A673 (cell line): ENCODE data around the gene NLRP3.

Experiments used
- CTCF ChIP-seq: fragments of 300-800, 200-600 bp; sonication (generic); conservative IDR thresholded peaks from 2 replicates; pipeline ENCODE4 v1.5.1; 2017; ENCODE audit warnings: low read depth, mild to moderate bottlenecking, antibody characterized with exemption, low read length, moderate library complexity, mixed read lengths
- EZH2 ChIP-seq: fragments of 200-600 bp; sonication (generic); IDR thresholded peaks from 2 replicates; pipeline ENCODE4 v1.6.1; 2017; ENCODE audit warnings: borderline replicate concordance, low read depth, mild to moderate bottlenecking, mixed read lengths, antibody characterized with exemption, low read length; ENCODE audit not compliant: poor library complexity, severe bottlenecking

GRCh38 chr1:247487057-247487456, 71.1 kb downstream of the NLRP3 start:
- TF ChIP-seq CTCF (peak; percentile 57), EZH2 (no peak)
